Left lung (tissue), 10 donors: ENCODE results near the gene ANKRD62. TPM values are rescaled to one million over a fixed set of nuclear protein-coding genes. Genes with fewer than 3 reads are reported as not detected.

Experiments
- ATAC-seq: fragments of 200-7000 bp; cut with Tn5 transposase; one replicate; pipeline ENCODE4 v1.9.1; 2020; ENCODE audit warnings: moderate library complexity
- DNase-seq, 4 donors: peaks; one replicate each; pipeline ENCODE4 v3.0.0-alpha.2; 2013 to 2020
- H3K27ac ChIP-seq, 2 donors: fragments of 200-600 bp; sonication (generic) in 1 of 2; one replicate each; pipeline versions ENCODE4 v1.5.0 to v1.8.0; 2020 to 2021
- H3K27me3 ChIP-seq, 2 donors: fragments of 200-600 bp; sonication (generic) in 1 of 2; one replicate each; pipeline versions ENCODE4 v1.5.0 to v1.8.0; 2020 to 2021
- H3K36me3 ChIP-seq, 2 donors: fragments of 200-600 bp; sonication (generic) in 1 of 2; one replicate each; pipeline versions ENCODE4 v1.5.0 to v1.8.0; 2020 to 2021
- H3K4me1 ChIP-seq, 2 donors: fragments of 200-600 bp; one replicate each; pipeline ENCODE4 v1.8.0; 2021
- H3K4me3 ChIP-seq, 2 donors: fragments of 200-600 bp; sonication (generic) in 1 of 2; one replicate each; pipeline versions ENCODE4 v1.5.0 to v1.8.0; 2020 to 2021; ENCODE audit warnings: mild to moderate bottlenecking in 1 of 2
- H3K9me3 ChIP-seq, 2 donors: fragments of 200-600 bp; sonication (generic) in 1 of 2; one replicate each; pipeline versions ENCODE4 v1.5.0 to v1.8.0; 2020 to 2021
- CTCF ChIP-seq, 2 donors: fragments of 200-600 bp; sonication (generic) in 1 of 2; IDR thresholded peaks; one replicate each; pipeline versions ENCODE4 v1.5.0 to v1.8.0; 2021; ENCODE audit warnings: antibody characterized with exemption in 2 of 2
- intact Hi-C, 2 donors: fragments of 100-400 bp; cut with DNase I; formaldehyde crosslinking; loops; one replicate each; pipeline versions ENCODE4 v1.11.2 to v1.14.2; 2022
- polyA plus RNA-seq, 6 donors: library from polyadenylated mRNA; unstranded; fragments of 120-200 nt; gene quantifications; one replicate each; pipeline ENCODE4 v1.2.1, GENCODE V29; 2013; ENCODE audit not compliant: insufficient read length in 6 of 6
- total RNA-seq, 2 donors: library from RNA; stranded (reverse); fragmentation: NEBNext Ultra II Directional; extraction: Animal tissue kit (Norgen Biotek cat#: 25700); gene quantifications; one replicate each; pipeline ENCODE4 v1.2.1, GENCODE V29; 2021
- donor health status: DM: no; HTN: yes; CAD: no.
- donor health status: DM: no; HTN: no; CAD: no.

The ANKRD62 gene
- total and polyA plus RNA-seq, 8 donors, result 0.06 to 0.20 (median 0.09) TPM; not detected in 2

DNA sequence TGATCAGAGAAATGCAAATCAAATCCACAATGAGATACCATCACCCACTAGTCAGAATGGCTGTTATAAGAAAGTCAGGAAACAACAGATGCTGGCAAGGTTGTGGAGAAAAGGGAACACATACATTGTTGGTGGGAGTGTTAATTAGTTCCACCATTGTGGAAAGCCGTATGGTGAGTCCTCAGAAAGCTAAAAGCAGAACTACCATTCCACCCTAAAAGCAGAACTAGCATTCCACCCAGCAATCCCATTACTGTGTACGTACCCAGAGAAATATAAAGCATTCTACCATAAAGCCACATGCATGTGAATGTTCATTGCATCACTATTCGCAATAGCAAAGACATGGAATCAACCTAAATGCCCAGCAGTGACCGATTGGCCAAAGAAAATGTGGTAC lies 60.7 kb downstream of the ANKRD62 start:
- H3K4me3 ChIP-seq, result no peak overlapping the region

GRCh38 chr18:12155996-12156395 lies 62.4 kb downstream of the ANKRD62 start:
- Histone ChIP-seq H3K27ac (no peak overlapping the region), H3K4me1 (no peaks in the 10 kb centered on the region), H3K4me3 (no peak overlapping the region), H3K9me3 (no peaks in the 10 kb centered on the region), H3K36me3 (no peaks in the 10 kb centered on the region), H3K27me3 (no peaks in the 10 kb centered on the region)
- TF ChIP-seq CTCF (IDR thresholded peaks at IDR 0.05), result no peak
- intact Hi-C loops, result no loop called here
- ATAC-seq (no peak), DNase-seq (no peak)

More for the DNA sequence above, 60.7 kb downstream of the ANKRD62 start:
- no peak for TF ChIP-seq CTCF (IDR thresholded peaks at IDR 0.05)
- Histone ChIP-seq H3K27me3 (no peaks in the 10 kb centered on the region), H3K36me3 (no peaks in the 10 kb centered on the region), H3K9me3 (no peaks in the 10 kb centered on the region), H3K4me1 (no peaks in the 10 kb centered on the region), H3K27ac (no peak overlapping the region)
- DNase-seq, result no peak
- no peak for ATAC-seq
- intact Hi-C loops, result no loop called here

GRCh38 chr18:12159446-12159845 lies 65.8 kb downstream of the ANKRD62 start:
- ATAC-seq, result no peak
- Histone ChIP-seq H3K4me3 (no peak overlapping the region), H3K4me1 (no peaks in the 10 kb centered on the region), H3K27ac (no peak overlapping the region), H3K9me3 (no peaks in the 10 kb centered on the region), H3K36me3 (no peaks in the 10 kb centered on the region), H3K27me3 (no peaks in the 10 kb centered on the region)
- no peak for TF ChIP-seq CTCF (IDR thresholded peaks at IDR 0.05)
- DNase-seq, result no peak
- intact Hi-C loops, result no loop called here

DNA sequence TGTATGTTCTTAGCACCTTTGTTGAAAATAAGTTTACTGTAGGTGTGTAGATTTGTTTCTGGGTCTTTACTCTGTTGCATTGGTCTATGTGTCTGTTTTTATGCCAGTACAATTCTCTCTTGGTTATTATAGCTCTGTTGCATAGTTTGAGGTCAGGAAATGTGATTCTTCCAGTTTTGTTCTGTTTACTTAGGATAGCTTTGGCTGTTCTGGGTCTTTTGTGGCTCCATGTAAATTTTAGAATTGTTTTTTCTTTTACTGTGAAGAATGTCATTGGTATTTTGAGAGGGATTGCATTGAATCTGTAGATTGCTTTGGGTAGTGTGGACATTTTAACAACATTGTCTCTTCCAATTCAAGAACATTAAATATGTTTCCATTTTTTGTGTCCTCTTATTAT lies 69.1 kb downstream of the ANKRD62 start:
- no peak for DNase-seq
- H3K4me1 ChIP-seq, result no peaks in the 10 kb centered on the region
- intact Hi-C loops, result no loop called here
- no peaks in the 10 kb centered on the region for H3K36me3 ChIP-seq
- TF ChIP-seq CTCF (IDR thresholded peaks at IDR 0.05), result no peak
- no peak for ATAC-seq
- no peak overlapping the region for H3K27ac ChIP-seq
- H3K27me3 ChIP-seq, result no peaks in the 10 kb centered on the region
- no peak overlapping the region for H3K4me3 ChIP-seq
- peaks cover 0 to 13% of the 10 kb centered on the region in 2 donors for H3K9me3 ChIP-seq

- ATAC-seq, result no peak
- H3K9me3 ChIP-seq, result peaks cover 0 to 15% of the 10 kb centered on the region in 2 donors
- intact Hi-C loops, result no loop called here
- no peaks in the 10 kb centered on the region for H3K4me1 ChIP-seq
- H3K4me3 ChIP-seq, result no peak overlapping the region
- no peak overlapping the region for H3K27ac ChIP-seq
- TF ChIP-seq CTCF (IDR thresholded peaks at IDR 0.05), result no peak
- DNase-seq, result no peak
- H3K27me3 ChIP-seq, result no peaks in the 10 kb centered on the region
- no peaks in the 10 kb centered on the region for H3K36me3 ChIP-seq
Observed at GRCh38 chr18:12165038-12165768, 71.6 kb downstream of the ANKRD62 start.

Other genes starting within 250 kb of the ANKRD62 start
- 10 to 100 TPM; 33.4 to 41.8 TPM for gene CHMP1B, start 242.4 kb upstream of the ANKRD62 start, total RNA-seq
- gene CHMP1B, start 242.4 kb upstream of the ANKRD62 start, polyA plus RNA-seq, result 10 to 100 TPM; 38.0 to 40.5 (median 38.7) TPM
- gene MPPE1, start 185.5 kb upstream of the ANKRD62 start, total RNA-seq, result 10 to 100 TPM; 62.8 to 68.0 TPM
- gene MPPE1, start 185.5 kb upstream of the ANKRD62 start, polyA plus RNA-seq, result 10 to 100 TPM; 39.8 to 51.1 (median 43.2) TPM
- gene IMPA2, start 112.3 kb upstream of the ANKRD62 start, total RNA-seq, result 10 to 100 TPM; 62.2 to 92.5 TPM
- 10 to 100 TPM; 67.2 to 93.4 (median 82.2) TPM for gene IMPA2, start 112.3 kb upstream of the ANKRD62 start, polyA plus RNA-seq
- gene CIDEA, start 160.5 kb downstream of the ANKRD62 start, total RNA-seq, result not detected
- 1 to 10 TPM in 4 of 6 donors, under 1 TPM in 2; 0.77 to 2.2 (median 1.8) TPM for gene CIDEA, start 160.5 kb downstream of the ANKRD62 start, polyA plus RNA-seq
- gene TUBB6, start 214.4 kb downstream of the ANKRD62 start, total RNA-seq, result 100 to 1,000 TPM in 1 of 2 donors, 10 to 100 TPM in 1; 90.0 to 140 TPM
- gene TUBB6, start 214.4 kb downstream of the ANKRD62 start, polyA plus RNA-seq, result 100 to 1,000 TPM in 1 of 6 donors, 10 to 100 TPM in 5; 55.6 to 105 (median 73.0) TPM